GM18511 (cell line): ENCODE measurements around the gene CDY1.
"Not testable (repeated sequence)": the region's sequence is repeated elsewhere in the genome, so short reads cannot be mapped to it uniquely, and the experiment has no call there.

Experiments
- ATAC-seq: cut with Tn5 transposase; IDR thresholded peaks from one replicate; pipeline ENCODE4 v1.9.1; 2021; ENCODE audit warnings: mild to moderate bottlenecking, moderate library complexity; ENCODE audit not compliant: unreplicated experiment

CDY1 gene, protein sequence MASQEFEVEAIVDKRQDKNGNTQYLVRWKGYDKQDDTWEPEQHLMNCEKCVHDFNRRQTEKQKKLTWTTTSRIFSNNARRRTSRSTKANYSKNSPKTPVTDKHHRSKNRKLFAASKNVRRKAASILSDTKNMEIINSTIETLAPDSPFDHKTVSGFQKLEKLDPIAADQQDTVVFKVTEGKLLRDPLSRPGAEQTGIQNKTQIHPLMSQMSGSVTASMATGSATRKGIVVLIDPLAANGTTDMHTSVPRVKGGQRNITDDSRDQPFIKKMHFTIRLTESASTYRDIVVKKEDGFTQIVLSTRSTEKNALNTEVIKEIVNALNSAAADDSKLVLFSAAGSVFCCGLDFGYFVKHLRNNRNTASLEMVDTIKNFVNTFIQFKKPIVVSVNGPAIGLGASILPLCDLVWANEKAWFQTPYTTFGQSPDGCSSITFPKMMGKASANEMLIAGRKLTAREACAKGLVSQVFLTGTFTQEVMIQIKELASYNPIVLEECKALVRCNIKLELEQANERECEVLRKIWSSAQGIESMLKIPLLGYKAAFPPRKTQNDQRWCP

DNA sequence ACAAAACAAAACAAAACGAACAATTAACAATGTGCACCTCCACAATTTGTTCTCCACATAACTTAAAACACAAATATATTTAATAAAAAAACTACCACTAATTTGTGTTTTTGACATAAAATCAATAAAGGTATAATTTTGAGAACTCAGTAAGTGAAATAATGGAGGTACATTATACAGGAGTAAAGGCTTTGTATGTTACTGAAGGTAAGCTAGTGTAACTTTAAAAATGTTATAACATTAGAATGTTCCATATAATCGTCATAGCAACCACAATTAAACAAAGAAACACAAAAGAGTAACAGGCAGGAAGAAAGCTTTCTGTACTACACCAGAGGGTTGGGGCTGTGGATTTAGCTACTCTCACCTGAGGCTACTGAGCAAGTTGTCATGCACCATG, at the start of gene CDY1:
Gene CDY1 (plus strand): TSS at position 301 of the 400 bp plus-strand sequence. CDS start 326 bp downstream, outside the sequence.
- not testable (repeated sequence) for ATAC-seq

DNA sequence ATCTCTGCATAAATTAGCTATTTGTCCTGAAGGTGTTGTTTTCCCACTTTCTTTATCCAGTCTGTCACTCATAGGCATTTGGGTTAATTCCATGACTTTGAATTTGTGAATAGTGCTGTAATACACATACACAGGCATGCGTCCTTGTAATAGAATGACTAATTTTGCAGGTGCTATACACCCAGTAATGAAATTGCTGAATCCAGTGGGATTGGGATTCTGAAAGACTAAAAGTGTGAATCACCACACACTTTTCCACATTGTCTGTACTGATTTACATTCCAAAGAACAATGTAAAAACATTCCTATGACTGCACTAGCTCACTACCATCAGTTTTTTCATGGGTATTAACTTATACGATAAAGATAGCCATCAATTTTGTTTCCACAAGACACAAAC, 28.6 kb upstream of the CDY1 start:
- not testable (repeated sequence) for ATAC-seq

DNA sequence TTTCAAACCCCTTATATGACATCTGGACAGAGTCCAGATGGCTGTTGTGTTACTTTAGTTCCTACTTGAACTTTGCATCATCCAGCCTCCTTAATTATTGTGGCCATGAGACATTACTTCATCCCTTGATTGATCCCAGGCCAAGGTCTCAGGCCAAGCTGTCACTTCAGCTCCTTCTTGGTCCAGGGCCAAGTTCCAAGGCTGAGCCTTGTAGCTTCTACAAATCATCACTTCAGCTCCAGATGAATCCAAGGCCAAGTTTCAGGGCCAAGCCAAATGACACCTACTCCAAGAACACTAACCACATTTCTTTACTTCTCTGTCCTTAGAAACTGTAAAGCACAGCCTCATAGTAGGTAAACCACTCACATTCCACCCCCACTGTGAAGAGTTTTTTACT, 1.7 kb upstream of the CDY1 start:
- not testable (repeated sequence) for ATAC-seq

DNA sequence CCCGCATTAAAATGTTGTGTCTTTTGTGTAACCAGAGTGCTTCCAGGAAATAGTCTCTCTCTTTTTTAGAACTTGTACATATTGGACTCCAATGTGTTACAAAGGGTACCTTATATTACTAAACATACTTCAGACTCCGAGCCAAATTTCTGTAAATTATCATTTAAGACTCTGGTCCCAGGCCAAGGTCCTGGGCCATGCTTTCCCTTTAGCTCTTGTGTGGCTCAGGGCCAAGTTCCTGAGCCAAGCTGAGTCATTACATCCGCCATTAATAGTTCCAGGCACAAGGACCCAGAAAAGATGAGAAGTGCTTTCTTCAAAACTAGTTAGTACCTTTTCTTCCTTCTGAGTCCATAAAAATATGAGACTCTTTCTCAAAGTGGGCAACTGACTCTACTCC, 4.6 kb downstream of the CDY1 start:
- not testable (repeated sequence) for ATAC-seq

DNA sequence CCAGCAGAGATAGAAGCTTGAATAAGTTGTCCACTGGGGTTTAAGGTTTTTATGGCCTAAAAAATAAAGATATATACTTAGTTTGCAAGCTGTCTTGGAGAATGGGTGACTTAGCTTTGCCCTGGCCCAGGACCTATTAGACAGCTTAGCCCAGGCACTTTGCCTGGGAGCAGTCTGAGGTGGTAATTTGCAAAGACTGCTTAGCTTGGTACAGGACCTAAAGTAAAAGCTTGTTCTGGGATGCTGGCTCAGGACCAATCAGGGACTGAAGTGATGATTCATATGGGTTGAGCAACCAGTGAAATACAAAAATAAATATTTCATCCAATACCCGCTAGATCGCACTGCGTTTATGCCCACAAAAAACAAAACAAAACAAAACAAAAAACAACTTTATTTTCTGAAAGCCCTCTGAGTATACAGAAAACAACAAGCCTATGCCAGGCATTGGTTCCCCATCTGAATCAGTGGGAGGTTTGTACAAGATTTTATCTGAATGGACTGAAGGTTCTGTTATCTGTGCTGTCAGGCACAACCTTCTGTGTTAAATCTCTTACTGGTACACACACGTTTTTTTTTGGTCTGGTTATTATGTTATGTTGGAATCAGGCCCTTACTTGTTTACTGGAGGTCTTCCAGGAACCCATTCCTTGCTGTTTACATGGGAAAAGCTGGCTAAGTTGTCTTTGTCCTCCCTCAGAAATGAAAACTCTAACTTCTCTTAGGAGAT, 8.6 kb downstream of the CDY1 start:
- ATAC-seq, result not testable (repeated sequence)

DNA sequence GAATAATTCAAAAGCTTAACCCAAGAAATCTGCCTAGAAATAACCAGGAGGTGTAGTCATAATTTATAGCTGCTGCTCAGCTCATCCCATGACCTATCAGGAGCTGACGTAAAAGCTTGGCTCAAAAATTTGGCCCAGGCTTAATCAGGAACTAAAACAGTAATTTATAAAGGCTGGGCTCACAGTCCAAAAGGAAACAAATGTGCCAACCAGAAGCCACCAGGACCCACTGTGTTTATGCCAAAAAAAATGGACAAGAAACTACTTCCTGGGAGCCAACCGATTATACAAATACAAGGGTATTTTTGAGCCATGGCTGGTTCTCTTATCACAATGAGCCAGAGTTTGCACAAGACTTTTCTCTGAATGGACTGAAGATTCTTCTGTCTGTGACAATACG, 17.9 kb downstream of the CDY1 start:
- ATAC-seq, result not testable (repeated sequence)

DNA sequence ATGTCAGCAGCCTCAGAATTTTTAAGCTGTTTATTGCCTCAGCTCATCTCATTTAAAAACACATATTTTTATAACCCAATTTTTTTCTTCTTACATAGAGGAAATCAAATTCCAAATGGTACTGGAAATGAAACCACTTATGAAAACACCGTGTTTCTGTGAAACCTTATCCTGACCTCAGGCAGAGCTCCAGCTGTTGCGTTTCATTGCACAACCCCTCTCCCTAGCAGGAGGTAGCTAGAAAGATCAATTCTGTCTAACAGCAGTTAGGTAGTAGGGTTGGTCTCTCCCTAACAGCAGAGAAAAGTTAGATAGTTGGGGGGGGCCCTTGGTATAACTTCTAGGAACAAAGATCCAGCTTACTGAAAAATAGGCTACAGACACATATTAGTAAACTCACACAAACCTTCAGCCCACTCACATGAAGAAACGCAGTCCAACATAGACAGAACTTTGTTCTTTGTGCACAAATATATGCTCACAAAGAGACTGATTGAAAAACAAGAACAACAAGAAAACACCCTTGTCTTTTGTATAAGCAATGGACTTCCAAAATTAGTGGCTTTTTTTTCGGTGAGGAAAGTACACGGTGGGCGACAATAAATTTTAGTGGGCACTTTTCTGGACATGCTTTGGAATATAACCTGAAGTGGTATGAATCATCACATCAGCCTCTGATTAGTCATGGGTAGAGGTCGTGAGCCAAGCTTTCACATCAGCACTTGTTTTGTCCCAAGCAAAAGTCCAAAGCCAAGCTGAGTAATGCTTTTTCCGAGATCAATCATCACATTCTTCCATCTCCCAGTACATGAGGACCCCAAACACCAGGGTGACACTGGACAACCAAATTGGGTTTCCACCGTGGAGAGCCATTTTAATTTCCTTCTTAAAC, 21.4 kb downstream of the CDY1 start:
- not testable (repeated sequence) for ATAC-seq
